Subcutaneous abdominal adipose tissue (tissue), 5 donors: ENCODE results near the gene RBP4.
"Not testable (repeated sequence)": the region's sequence is repeated elsewhere in the genome, so short reads cannot be mapped to it uniquely, and the experiment has no call there.

ENCODE experiments used
- H3K27ac ChIP-seq: one replicate; pipeline ENCODE4 v1.7.0; 2013; ENCODE audit warnings: low read depth, mild to moderate bottlenecking, inconsistent platforms, low read length, moderate library complexity
- H3K27me3 ChIP-seq, 5 donors: one replicate each; pipeline ENCODE4 v1.7.0; 2013; ENCODE audit warnings: low read length in 5 of 5, inconsistent platforms in 1 of 5; ENCODE audit not compliant: control insufficient read depth in 5 of 5, insufficient read depth in 4 of 5
- H3K36me3 ChIP-seq, 5 donors: one replicate each; pipeline ENCODE4 v1.7.0; 2013; ENCODE audit warnings: low read length in 5 of 5; ENCODE audit not compliant: control insufficient read depth in 5 of 5, insufficient read depth in 5 of 5
- H3K4me1 ChIP-seq, 5 donors: one replicate each; pipeline ENCODE4 v1.7.0; 2013; ENCODE audit warnings: low read length in 5 of 5, mild to moderate bottlenecking in 3 of 5, moderate library complexity in 1 of 5; ENCODE audit not compliant: control insufficient read depth in 5 of 5, insufficient read depth in 5 of 5
- H3K4me3 ChIP-seq, 5 donors: one replicate each; pipeline ENCODE4 v1.7.0; 2013; ENCODE audit warnings: low read length in 5 of 5, low read depth in 1 of 5
- H3K9ac ChIP-seq, 5 donors: one replicate each; pipeline ENCODE4 v1.7.0; 2013; ENCODE audit warnings: low read length in 5 of 5, mild to moderate bottlenecking in 4 of 5, moderate library complexity in 3 of 5
- H3K9me3 ChIP-seq, 5 donors: one replicate each; pipeline ENCODE4 v1.7.0; 2013; ENCODE audit warnings: low read length in 5 of 5; ENCODE audit not compliant: control insufficient read depth in 5 of 5
- donor health status: healthy.
- donor health status: healthy.
- donor health status: healthy.
- donor health status: healthy.
- donor health status: healthy.

The RBP4 gene

GRCh38 chr10:93553482-93554315, 47.3 kb downstream of the RBP4 start:
- H3K36me3 ChIP-seq, result no peaks in the 10 kb centered on the region
- no peak overlapping the region for H3K4me3 ChIP-seq
- H3K9me3 ChIP-seq, result no peaks in the 10 kb centered on the region
- peaks cover 9 to 35% (median 29%) of the 10 kb centered on the region in 5 donors for H3K4me1 ChIP-seq
- H3K9ac ChIP-seq, result no peak overlapping the region
- H3K27ac ChIP-seq, result peak overlapping the region; percentile 75
- no peaks in the 10 kb centered on the region for H3K27me3 ChIP-seq

- Histone ChIP-seq H3K4me3 (no peak overlapping the region), H3K27me3 (no peaks in the 10 kb centered on the region), H3K4me1 (peaks cover 9 to 28% (median 27%) of the 10 kb centered on the region in 5 donors), H3K9ac (no peak overlapping the region), H3K27ac (peak overlapping the region; percentile 42), H3K9me3 (no peaks in the 10 kb centered on the region), H3K36me3 (no peaks in the 10 kb centered on the region)
Measured at GRCh38 chr10:93552780-93553179, 48.3 kb downstream of the RBP4 start.

- H3K9me3 ChIP-seq, result no peaks in the 10 kb centered on the region
- H3K4me1 ChIP-seq, result peaks cover 9 to 25% (median 17%) of the 10 kb centered on the region in 5 donors
- H3K36me3 ChIP-seq, result no peaks in the 10 kb centered on the region
- no peak overlapping the region for H3K27ac ChIP-seq
- no peak overlapping the region for H3K4me3 ChIP-seq
- no peaks in the 10 kb centered on the region for H3K27me3 ChIP-seq
- H3K9ac ChIP-seq, result no peak overlapping the region
Measured at GRCh38 chr10:93550606-93551005, 50.4 kb downstream of the RBP4 start.

- no peak overlapping the region for H3K4me3 ChIP-seq
- H3K36me3 ChIP-seq, result no peaks in the 10 kb centered on the region
- H3K9me3 ChIP-seq, result no peaks in the 10 kb centered on the region
- no peak overlapping the region for H3K9ac ChIP-seq
- H3K27ac ChIP-seq, result no peak overlapping the region
- no peaks in the 10 kb centered on the region for H3K27me3 ChIP-seq
- peaks cover 0 to 7% (median 2%) of the 10 kb centered on the region in 5 donors for H3K4me1 ChIP-seq
Measured at GRCh38 chr10:93548376-93549071, 52.5 kb downstream of the RBP4 start.

DNA sequence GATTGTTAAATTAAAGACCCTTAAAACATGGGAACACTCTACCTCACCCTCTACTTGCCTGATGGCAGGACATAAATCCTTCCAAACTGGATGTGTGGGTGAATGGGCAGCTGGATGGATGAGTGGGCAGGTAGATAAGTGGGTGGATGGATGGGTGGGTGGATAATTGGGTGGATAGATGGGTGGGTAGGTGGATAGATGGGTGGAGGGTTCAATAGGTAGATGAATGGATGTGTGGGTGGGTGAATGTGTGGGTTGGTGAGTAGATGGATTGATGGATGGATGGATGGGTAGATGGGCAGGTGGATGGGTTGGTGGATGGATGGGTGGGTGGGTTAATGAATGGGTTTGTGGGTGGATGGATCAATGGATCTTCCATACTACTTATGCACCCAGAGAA, 53.5 kb downstream of the RBP4 start:
- Histone ChIP-seq H3K36me3 (no peaks in the 10 kb centered on the region), H3K4me1 (peaks cover 0 to 5% (median 5%) of the 10 kb centered on the region in 5 donors), H3K4me3 (no peak overlapping the region), H3K27me3 (no peaks in the 10 kb centered on the region), H3K9me3 (no peaks in the 10 kb centered on the region), H3K27ac (no peak overlapping the region), H3K9ac (no peak overlapping the region)

GRCh38 chr10:93546995-93547394, 54.0 kb downstream of the RBP4 start:
- not testable (repeated sequence) for H3K4me1 ChIP-seq, H3K9ac ChIP-seq, H3K9me3 ChIP-seq, H3K27me3 ChIP-seq, H3K4me3 ChIP-seq, H3K36me3 ChIP-seq, H3K27ac ChIP-seq

GRCh38 chr10:93542358-93542791, 58.7 kb downstream of the RBP4 start:
- Histone ChIP-seq H3K9me3 (no peaks in the 10 kb centered on the region), H3K27me3 (no peaks in the 10 kb centered on the region), H3K9ac (peak overlapping the region in 1 of 5 donors; percentile 74), H3K27ac (peak overlapping the region; percentile 55), H3K4me1 (peaks cover 0 to 9% (median 7%) of the 10 kb centered on the region in 5 donors), H3K36me3 (no peaks in the 10 kb centered on the region), H3K4me3 (peak overlapping the region; percentile 51 to 79 (median 58))
